T-cell (primary cell): ENCODE results near the gene ID4. TPM values are rescaled to one million over a fixed set of nuclear protein-coding genes. Genes with fewer than 3 reads are reported as not detected.

ENCODE experiments used
- ATAC-seq, 4 experiments: fragments of 200-7000 bp in 3 of 4; fragments of 150-1000 bp in 1 of 4; cut with Tn5 transposase; replicated peaks in 1 of 4; 1 replicate in 3 of 4; 2 replicates in 1 of 4; pipeline ENCODE4 v1.10.0; 2021; ENCODE audit warnings: moderate library complexity in 3 of 4, mild to moderate bottlenecking in 2 of 4, moderate number of reproducible peaks in 1 of 4
- CTCF ChIA-PET, 2 donors: fragments of 300-600 bp; sonication (Branson Sonifier 250); formaldehyde crosslinking; loops; one replicate each; lab custom pipeline; 2022; ENCODE audit warnings: antibody characterized with exemption in 2 of 2; lab: Charles Lee
- POLR2A ChIA-PET, 2 donors: fragments of 300-600 bp; sonication (Branson Sonifier 250); formaldehyde crosslinking; loops; one replicate each; lab custom pipeline; 2022; ENCODE audit warnings: antibody characterized with exemption in 2 of 2; lab: Charles Lee
- DNase-seq, 35 experiments: peaks; one replicate each; pipeline versions ENCODE4 v3.0.0 to v3.0.0-alpha.2; 2013 to 2023
- H3K27ac ChIP-seq: one replicate; pipeline ENCODE4 v1.5.1; 2013; ENCODE audit warnings: low read length
- H3K27me3 ChIP-seq, 2 experiments: replicated peaks in 1 of 2; 1 replicate in 1 of 2; 2 replicates in 1 of 2; pipeline versions ENCODE4 v1.6.1 to v1.7.0; 2013; ENCODE audit warnings: low read length in 1 of 2, mixed read lengths in 1 of 2; ENCODE audit not compliant: control insufficient read depth in 2 of 2, insufficient read depth in 2 of 2; ENCODE audit errors: extremely low read depth in 1 of 2
- H3K36me3 ChIP-seq, 2 donors: 1 replicate in 1 of 2; 2 replicates in 1 of 2; pipeline versions ENCODE4 v1.6.1 to v1.7.0; 2013; ENCODE audit warnings: low read length in 1 of 2; ENCODE audit not compliant: control insufficient read depth in 2 of 2, insufficient read depth in 1 of 2; ENCODE audit errors: extremely low read depth in 1 of 2
- H3K4me1 ChIP-seq, 2 experiments: 1 replicate in 1 of 2; 2 replicates in 1 of 2; pipeline versions ENCODE4 v1.6.1 to v1.7.0; 2013; ENCODE audit warnings: low read length in 2 of 2, mixed read lengths in 1 of 2; ENCODE audit not compliant: insufficient read depth in 2 of 2, control insufficient read depth in 1 of 2; ENCODE audit errors: extremely low read depth in 1 of 2
- H3K4me3 ChIP-seq, 2 donors: 1 replicate in 1 of 2; 2 replicates in 1 of 2; pipeline versions ENCODE4 v1.5.1 to v1.7.0; 2013; ENCODE audit warnings: mild to moderate bottlenecking in 2 of 2, low read length in 1 of 2, moderate library complexity in 1 of 2; ENCODE audit not compliant: control insufficient read depth in 1 of 2; ENCODE audit errors: extremely low read depth in 1 of 2
- H3K9me3 ChIP-seq: 2 replicates; pipeline ENCODE4 v1.7.0; 2013
- H3K27ac Mint-ChIP-seq, 2 donors: one replicate each; pipeline ENCODE4 v1.8.0; 2020 to 2021; ENCODE audit warnings: mild to moderate bottlenecking in 2 of 2, mixed read lengths in 2 of 2
- H3K27me3 Mint-ChIP-seq, 2 donors: one replicate each; pipeline ENCODE4 v1.8.0; 2021 to 2022; ENCODE audit warnings: mixed read lengths in 2 of 2
- H3K36me3 Mint-ChIP-seq: one replicate; pipeline ENCODE4 v1.8.0; 2021; ENCODE audit warnings: mixed read lengths
- H3K4me1 Mint-ChIP-seq, 3 donors: one replicate each; pipeline ENCODE4 v1.8.0; 2020 to 2022; ENCODE audit warnings: mixed read lengths in 3 of 3, mild to moderate bottlenecking in 1 of 3
- H3K4me3 Mint-ChIP-seq, 3 donors: one replicate each; pipeline ENCODE4 v1.8.0; 2020 to 2022; ENCODE audit warnings: mild to moderate bottlenecking in 3 of 3, mixed read lengths in 3 of 3, moderate library complexity in 3 of 3
- H3K9me3 Mint-ChIP-seq, 3 donors: one replicate each; pipeline ENCODE4 v1.8.0; 2020 to 2022; ENCODE audit warnings: mixed read lengths in 3 of 3
- WGBS: methylation state at CpG from one replicate; pipeline ENCODE4 v1.1.5; 2013; ENCODE audit warnings: missing lambda C conversion rate; ENCODE audit not compliant: insufficient coverage; 5-methylcytosine and 5-hydroxymethylcytosine counted together
- total RNA-seq, 35 experiments: library from RNA in 6 of 35; stranded (reverse) in 6 of 35; fragments of 120-200 nt in 1 of 35; gene quantifications; one replicate each; pipeline versions ENCODE4 v1.2.1 to v1.2.4 and lab custom pipeline; 2013 to 2026

The ID4 gene
- total RNA-seq, 5 donors from 2014 or later (not counting 1 experiment from before 2014, with no cell fraction given) = not detected

- H3K36me3 ChIP-seq = no peaks in the 10 kb centered on the region
- H3K4me1 ChIP-seq = no peaks in the 10 kb centered on the region
- no peak overlapping the region for H3K4me3 ChIP-seq
- Mint-ChIP-seq H3K4me1 (no peaks in the 10 kb centered on the region), H3K9me3 (peaks cover 0 to 6% (median 0%) of the 10 kb centered on the region in 3 donors), H3K36me3 (no peaks in the 10 kb centered on the region), H3K27ac (no peak overlapping the region), H3K27me3 (peaks cover 7 to 8% of the 10 kb centered on the region in 2 donors), H3K4me3 (no peak overlapping the region)
- ChIA-PET CTCF (no interaction called here), POLR2A (no interaction called here)
- H3K27me3 ChIP-seq = peaks cover 0 to 9% of the 10 kb centered on the region in 2 experiments
- no peak for DNase-seq
- H3K9me3 ChIP-seq = no peaks in the 10 kb centered on the region
- no peak overlapping the region for H3K27ac ChIP-seq
- WGBS = 60% methylated on average over 1 of the region's 2 CpGs
- no peak for ATAC-seq
These were observed 7.0 kb upstream of the ID4 start for GRCh38 chr6:19830171-19830570.

- no peak for DNase-seq
- no peak overlapping the region for H3K4me3 ChIP-seq
- H3K4me3 Mint-ChIP-seq = no peak overlapping the region
- H3K4me1 ChIP-seq = no peaks in the 10 kb centered on the region
- peaks cover 0 to 10% (median 0%) of the 10 kb centered on the region in 3 donors for H3K9me3 Mint-ChIP-seq
- WGBS = no CpG with 5 or more reads among the region's 1 CpG
- H3K27me3 Mint-ChIP-seq = peaks cover 11 to 17% of the 10 kb centered on the region in 2 donors
- H3K4me1 Mint-ChIP-seq = no peaks in the 10 kb centered on the region
- H3K36me3 ChIP-seq = no peaks in the 10 kb centered on the region
- POLR2A ChIA-PET = no interaction called here
- no peak overlapping the region for H3K27ac ChIP-seq
- CTCF ChIA-PET = interaction anchor here in 1 of 2 donors (0.6 kb wide), 1 partner anchor 292 kb away, joined by 3 read pairs; no protein-coding TSS in a partner anchor
- no peak for ATAC-seq
- no peaks in the 10 kb centered on the region for H3K9me3 ChIP-seq
- no peak overlapping the region for H3K27ac Mint-ChIP-seq
- no peaks in the 10 kb centered on the region for H3K36me3 Mint-ChIP-seq
- peaks cover 0 to 15% of the 10 kb centered on the region in 2 experiments for H3K27me3 ChIP-seq
These were observed 5.8 kb upstream of the ID4 start for GRCh38 chr6:19831358-19831757.

- Histone ChIP-seq H3K4me1 (no peaks in the 10 kb centered on the region), H3K27me3 (peaks cover 15% of the 10 kb centered on the region in 2 experiments), H3K9me3 (no peaks in the 10 kb centered on the region), H3K27ac (no peak overlapping the region), H3K36me3 (no peaks in the 10 kb centered on the region), H3K4me3 (no peak overlapping the region)
- no peaks in the 10 kb centered on the region for H3K36me3 Mint-ChIP-seq
- 72% methylated on average over 3 of the region's 5 CpGs for WGBS
- peaks cover under 1 to 4% (median 2%) of the 10 kb centered on the region in 3 donors for H3K4me1 Mint-ChIP-seq
- peaks cover 0 to 3% (median 0%) of the 10 kb centered on the region in 3 donors for H3K9me3 Mint-ChIP-seq
- DNase-seq = no peak
- peaks cover 12 to 32% of the 10 kb centered on the region in 2 donors for H3K27me3 Mint-ChIP-seq
- ChIA-PET CTCF (no interaction called here), POLR2A (no interaction called here)
- no peak for ATAC-seq
- no peak overlapping the region for H3K27ac Mint-ChIP-seq
- H3K4me3 Mint-ChIP-seq = no peak overlapping the region
These were observed 3.2 kb upstream of the ID4 start for GRCh38 chr6:19833947-19834346.

GRCh38 chr6:19834858-19835257 lies 2.3 kb upstream of the ID4 start:
- no peak overlapping the region for H3K4me3 Mint-ChIP-seq

GRCh38 chr6:19835605-19836004 lies 1.6 kb upstream of the ID4 start:
- ATAC-seq (no peak), DNase-seq (no peak)
- Mint-ChIP-seq H3K27ac (no peak overlapping the region), H3K27me3 (peaks cover 26 to 46% of the 10 kb centered on the region in 2 donors), H3K9me3 (peaks cover 0 to 3% (median 0%) of the 10 kb centered on the region in 3 donors), H3K4me1 (peaks cover 5 to 8% (median 5%) of the 10 kb centered on the region in 3 donors), H3K36me3 (no peaks in the 10 kb centered on the region), H3K4me3 (no peak overlapping the region)
- Histone ChIP-seq H3K9me3 (no peaks in the 10 kb centered on the region), H3K4me3 (no peak overlapping the region), H3K27ac (no peak overlapping the region), H3K27me3 (peaks cover 18 to 24% of the 10 kb centered on the region in 2 experiments), H3K4me1 (no peaks in the 10 kb centered on the region), H3K36me3 (no peaks in the 10 kb centered on the region)
- no CpG with 5 or more reads among the region's 4 CpGs for WGBS
- POLR2A ChIA-PET = no interaction called here
- CTCF ChIA-PET = no interaction called here

More at GRCh38 chr6:19834858-19835257, 2.3 kb upstream of the ID4 start:
- DNase-seq (no peak), ATAC-seq (no peak)
- ChIA-PET POLR2A (no interaction called here), CTCF (no interaction called here)
- Histone ChIP-seq H3K9me3 (no peaks in the 10 kb centered on the region), H3K4me1 (no peaks in the 10 kb centered on the region), H3K27ac (no peak overlapping the region), H3K27me3 (peaks cover 18 to 19% of the 10 kb centered on the region in 2 experiments), H3K36me3 (no peaks in the 10 kb centered on the region), H3K4me3 (no peak overlapping the region)
- Mint-ChIP-seq H3K9me3 (peaks cover 0 to 3% (median 0%) of the 10 kb centered on the region in 3 donors), H3K36me3 (no peaks in the 10 kb centered on the region), H3K4me1 (peaks cover 5 to 8% (median 5%) of the 10 kb centered on the region in 3 donors), H3K27me3 (peaks cover 19 to 40% of the 10 kb centered on the region in 2 donors), H3K27ac (no peak overlapping the region)
- 44% methylated on average over 2 of the region's 5 CpGs for WGBS

GRCh38 chr6:19837511-19838441 lies 606 bp downstream of the ID4 start:
- Mint-ChIP-seq H3K27me3 (peaks cover 34 to 47% of the 10 kb centered on the region in 2 donors), H3K9me3 (peaks cover 0 to 3% (median 0%) of the 10 kb centered on the region in 3 donors)
- ATAC-seq = no peak

More at GRCh38 chr6:19837511-19838441, 606 bp downstream of the ID4 start:
- WGBS = 10% methylated on average over 121 of the region's 122 CpGs
- ChIA-PET POLR2A (no interaction called here), CTCF (no interaction called here)
- peaks cover 5 to 8% (median 5%) of the 10 kb centered on the region in 3 donors for H3K4me1 Mint-ChIP-seq
- H3K4me3 Mint-ChIP-seq = no peak overlapping the region
- H3K27me3 ChIP-seq = peaks cover 18 to 32% of the 10 kb centered on the region in 2 experiments
- DNase-seq = no peak
- H3K27ac Mint-ChIP-seq = no peak overlapping the region
- H3K9me3 ChIP-seq = no peaks in the 10 kb centered on the region
- H3K36me3 Mint-ChIP-seq = no peaks in the 10 kb centered on the region
- H3K36me3 ChIP-seq = no peaks in the 10 kb centered on the region
- H3K4me3 ChIP-seq = no peak overlapping the region
- no peak overlapping the region for H3K27ac ChIP-seq
- no peaks in the 10 kb centered on the region for H3K4me1 ChIP-seq
